PC-9 (cell line): Measurements from ENCODE around the gene DCTN4. TPM values are rescaled to one million over a fixed set of nuclear protein-coding genes. Genes with fewer than 3 reads are reported as not detected.
"Not testable (repeated sequence)": the region's sequence is repeated elsewhere in the genome, so short reads cannot be mapped to it uniquely, and the experiment has no call there.

Experiments
- BruUV-seq: library from RNA; stranded (reverse); fragments of 400-500 nt; replicated peaks from 2 replicates; lab custom pipeline; 2021; lab: Mats Ljungman, UMichigan
- CTCF ChIA-PET: fragments of 300-600 bp; sonication (Branson Sonifier 250); formaldehyde crosslinking; loops from one replicate; lab custom pipeline; 2022; ENCODE audit warnings: antibody characterized with exemption; lab: Charles Lee
- POLR2A ChIA-PET: fragments of 300-600 bp; sonication (Branson Sonifier 250); formaldehyde crosslinking; loops from one replicate; lab custom pipeline; 2022; ENCODE audit warnings: antibody characterized with exemption; ENCODE audit not compliant: unreplicated experiment; lab: Charles Lee
- DNase-seq, 2 experiments: peaks; one replicate each; pipeline versions ENCODE4 v3.0.0 to v3.0.0-alpha.2; 2015 to 2022; ENCODE audit warnings: mixed read lengths in 1 of 2
- H2AFZ ChIP-seq: fragments of 200-600 bp; sonication (generic); 2 replicates; pipeline ENCODE4 v1.8.1; 2017; ENCODE audit warnings: antibody characterized with exemption
- H3F3A ChIP-seq: fragments of 200-600 bp; sonication (generic); 2 replicates; pipeline ENCODE4 v1.8.1; 2017; ENCODE audit warnings: antibody characterized with exemption, mild to moderate bottlenecking, low read depth; ENCODE audit not compliant: insufficient read depth
- H3K27ac ChIP-seq: fragments of 200-600 bp; sonication (generic); 2 replicates; pipeline ENCODE4 v1.6.1; 2016; ENCODE audit warnings: mixed run types
- H3K27me3 ChIP-seq: fragments of 200-600 bp; sonication (generic); 2 replicates; pipeline ENCODE4 v1.6.1; 2016; ENCODE audit warnings: low read depth, mixed run types; ENCODE audit not compliant: insufficient read depth
- H3K36me3 ChIP-seq: fragments of 200-600 bp; sonication (generic); 2 replicates; pipeline ENCODE4 v1.6.1; 2016; ENCODE audit warnings: low read depth, mixed run types
- H3K4me1 ChIP-seq: fragments of 200-600 bp; sonication (generic); replicated peaks from 2 replicates; pipeline ENCODE4 v1.6.1; 2016; ENCODE audit warnings: mixed run types; ENCODE audit not compliant: insufficient read depth
- H3K4me2 ChIP-seq: fragments of 200-600 bp; sonication (generic); 2 replicates; pipeline ENCODE4 v1.6.1; 2017; ENCODE audit warnings: mixed run types
- H3K4me3 ChIP-seq: fragments of 200-600 bp; sonication (generic); 2 replicates; pipeline ENCODE4 v1.6.1; 2016; ENCODE audit warnings: mixed run types
- H3K79me2 ChIP-seq: fragments of 200-600 bp; sonication (generic); 2 replicates; pipeline ENCODE4 v1.6.1; 2017; ENCODE audit warnings: low read depth, mixed run types
- H3K9me2 ChIP-seq: fragments of 200-600 bp; sonication (generic); 2 replicates; pipeline ENCODE4 v1.8.1; 2017; ENCODE audit warnings: mild to moderate bottlenecking; ENCODE audit not compliant: insufficient read depth
- H3K9me3 ChIP-seq: fragments of 200-600 bp; sonication (generic); 2 replicates; pipeline ENCODE4 v1.8.1; 2016; ENCODE audit warnings: low read depth; ENCODE audit not compliant: insufficient read depth
- H4K20me1 ChIP-seq: fragments of 200-600 bp; sonication (generic); 2 replicates; pipeline ENCODE4 v1.8.1; 2017; ENCODE audit not compliant: insufficient read depth
- CTCF ChIP-seq: fragments of 200-600 bp; sonication (generic); conservative IDR thresholded peaks from 2 replicates; pipeline ENCODE4 v1.6.1; 2017; ENCODE audit warnings: mixed run types, antibody characterized with exemption, mild to moderate bottlenecking, moderate library complexity
- EZH2 ChIP-seq: fragments of 200-600 bp; sonication (generic); IDR thresholded peaks from 2 replicates; pipeline ENCODE4 v1.8.0; 2017; ENCODE audit warnings: antibody characterized with exemption, low read depth
- intact Hi-C: fragments of 100-400 bp; cut with micrococcal nuclease; formaldehyde crosslinking; loops from one replicate; pipeline ENCODE4 v1.10.0; 2022; ENCODE audit not compliant: unreplicated experiment
- total RNA-seq: library from RNA; stranded (reverse); gene quantifications from 2 replicates; pipeline ENCODE4 v1.2.3, GENCODE V29; 2021

Gene DCTN4
- total RNA-seq, 1 experiment from 2014 or later: 49.1 TPM

- Histone ChIP-seq H3K4me1 (no peaks in the 10 kb centered on the region), H3K36me3 (peaks cover 44% of the 10 kb centered on the region), H3K27ac (no peak overlapping the region; the same call in 1 of the 2 replicates), H3F3A (peaks cover 15% of the 10 kb centered on the region), H3K4me3 (no peak overlapping the region), H2AFZ (no peak overlapping the region), H3K4me2 (no peak overlapping the region), H4K20me1 (peaks cover 16% of the 10 kb centered on the region), H3K9me3 (no peaks in the 10 kb centered on the region), H3K27me3 (no peaks in the 10 kb centered on the region), H3K79me2 (peaks cover 36% of the 10 kb centered on the region), H3K9me2 (no peaks in the 10 kb centered on the region)
- no peak for DNase-seq
- TF ChIP-seq CTCF (no peak), EZH2 (no peak)
- CTCF ChIA-PET: no interaction called here
- intact Hi-C loops: no loop called here
- BruUV-seq: no TSS peak
- POLR2A ChIA-PET: interaction anchor here (0.6 to 0.7 kb wide), 2 partner anchors 23 to 224 kb away, joined by 3 to 4 read pairs; no protein-coding TSS in a partner anchor
These were observed 7.5 kb downstream of the DCTN4 start for GRCh38 chr5:150751096-150751891.

- Histone ChIP-seq H3K79me2 (peaks cover 30% of the 10 kb centered on the region), H3K4me3 (no peak overlapping the region), H3K9me3 (no peaks in the 10 kb centered on the region), H4K20me1 (peaks cover 16% of the 10 kb centered on the region), H3K9me2 (no peaks in the 10 kb centered on the region), H3K27me3 (no peaks in the 10 kb centered on the region), H3K27ac (no peak overlapping the region), H3K4me2 (no peak overlapping the region), H3K36me3 (peaks cover 41% of the 10 kb centered on the region), H3K4me1 (no peaks in the 10 kb centered on the region), H3F3A (peaks cover 15% of the 10 kb centered on the region), H2AFZ (no peak overlapping the region)
- intact Hi-C loops: no loop called here
- DNase-seq: no peak
- no TSS peak for BruUV-seq
- ChIA-PET POLR2A (interaction anchor here (0.6 to 0.7 kb wide), 2 partner anchors 24 to 223 kb away, joined by 3 to 4 read pairs; no protein-coding TSS in a partner anchor), CTCF (no interaction called here)
- TF ChIP-seq CTCF (no peak), EZH2 (no peak)
These were observed 8.3 kb downstream of the DCTN4 start for GRCh38 chr5:150750469-150750868.

- H3K9me3 ChIP-seq, POLR2A ChIA-PET, H3K27ac ChIP-seq, H3K79me2 ChIP-seq, H3K36me3 ChIP-seq, H2AFZ ChIP-seq, H3K4me1 ChIP-seq, BruUV-seq, H3K4me3 ChIP-seq, CTCF ChIA-PET, DNase-seq, H3K27me3 ChIP-seq, intact Hi-C loops, H3K4me2 ChIP-seq, H3K9me2 ChIP-seq, H3F3A ChIP-seq, H4K20me1 ChIP-seq: not testable (repeated sequence)
These were observed 15.7 kb downstream of the DCTN4 start for GRCh38 chr5:150743142-150743488.

GRCh38 chr5:150742455-150743141 lies 16.2 kb downstream of the DCTN4 start:
- H4K20me1 ChIP-seq, H3K27me3 ChIP-seq, POLR2A ChIA-PET, H3K9me2 ChIP-seq, H3F3A ChIP-seq, BruUV-seq, intact Hi-C loops, H3K4me2 ChIP-seq, H2AFZ ChIP-seq, DNase-seq, H3K9me3 ChIP-seq, H3K4me3 ChIP-seq, CTCF ChIA-PET, H3K4me1 ChIP-seq, H3K36me3 ChIP-seq, H3K79me2 ChIP-seq, H3K27ac ChIP-seq: not testable (repeated sequence)
